ENCODE data around the gene RAB11FIP5. TPM values are rescaled to one million over a fixed set of nuclear protein-coding genes. Genes with fewer than 3 reads are reported as not detected.

The RAB11FIP5 gene
- total RNA-seq, 1 donor from 2014 or later, result 13.5 TPM

DNA sequence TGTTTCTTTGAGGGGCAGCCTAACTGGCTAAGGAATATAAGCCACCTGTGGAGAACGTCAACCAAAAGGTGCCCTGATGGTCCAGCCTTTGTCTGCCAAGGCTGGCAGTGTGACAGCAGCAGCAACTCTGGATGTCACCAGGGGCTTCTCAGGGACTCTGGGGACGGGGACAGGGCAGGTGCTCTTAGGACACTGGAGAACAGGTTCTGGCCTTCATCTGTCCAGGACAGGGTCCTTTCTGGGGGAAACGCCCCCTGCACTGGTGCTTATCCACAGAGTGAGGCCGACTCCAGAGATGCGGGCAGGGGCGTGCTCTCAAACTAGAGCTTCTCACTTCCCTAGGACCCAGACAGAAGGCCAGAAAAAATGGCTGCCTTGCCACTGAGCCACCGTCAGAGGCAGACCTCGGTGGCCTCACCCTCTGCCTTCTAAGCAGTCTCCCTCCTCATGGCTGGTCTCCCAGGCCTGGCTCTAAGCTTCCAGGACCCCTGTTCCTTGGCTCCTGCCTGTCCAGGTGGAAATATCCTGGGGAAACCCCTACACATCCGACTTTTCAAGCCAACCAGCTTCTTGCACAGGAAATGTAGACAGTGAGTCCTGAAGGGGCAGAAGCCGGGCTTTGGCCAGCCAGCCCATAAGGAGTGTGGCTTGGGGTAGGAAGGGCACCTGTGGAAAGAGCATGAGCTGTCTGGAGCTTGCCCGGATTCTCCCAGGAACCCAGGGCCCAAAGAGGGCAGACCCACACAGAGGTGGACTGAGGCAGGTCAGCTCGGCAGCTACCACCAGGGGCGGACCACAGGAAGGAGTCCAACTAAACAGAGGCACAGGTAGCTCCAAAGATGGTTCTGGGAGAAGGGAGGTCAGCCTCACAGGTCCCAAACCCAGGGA is 30.0 kb downstream of the RAB11FIP5 start:
- H3K9me3 Mint-ChIP-seq (ENCODE audit: unreplicated experiment), result no peaks in the 10 kb centered on the region
- H3K4me3 Mint-ChIP-seq (ENCODE audit: unreplicated experiment), result no peak overlapping the region
- no peak overlapping the region for H3K27ac Mint-ChIP-seq (ENCODE audit: unreplicated experiment)
- DNase-seq, result no peak
- TF ChIP-seq, protein P1, sequence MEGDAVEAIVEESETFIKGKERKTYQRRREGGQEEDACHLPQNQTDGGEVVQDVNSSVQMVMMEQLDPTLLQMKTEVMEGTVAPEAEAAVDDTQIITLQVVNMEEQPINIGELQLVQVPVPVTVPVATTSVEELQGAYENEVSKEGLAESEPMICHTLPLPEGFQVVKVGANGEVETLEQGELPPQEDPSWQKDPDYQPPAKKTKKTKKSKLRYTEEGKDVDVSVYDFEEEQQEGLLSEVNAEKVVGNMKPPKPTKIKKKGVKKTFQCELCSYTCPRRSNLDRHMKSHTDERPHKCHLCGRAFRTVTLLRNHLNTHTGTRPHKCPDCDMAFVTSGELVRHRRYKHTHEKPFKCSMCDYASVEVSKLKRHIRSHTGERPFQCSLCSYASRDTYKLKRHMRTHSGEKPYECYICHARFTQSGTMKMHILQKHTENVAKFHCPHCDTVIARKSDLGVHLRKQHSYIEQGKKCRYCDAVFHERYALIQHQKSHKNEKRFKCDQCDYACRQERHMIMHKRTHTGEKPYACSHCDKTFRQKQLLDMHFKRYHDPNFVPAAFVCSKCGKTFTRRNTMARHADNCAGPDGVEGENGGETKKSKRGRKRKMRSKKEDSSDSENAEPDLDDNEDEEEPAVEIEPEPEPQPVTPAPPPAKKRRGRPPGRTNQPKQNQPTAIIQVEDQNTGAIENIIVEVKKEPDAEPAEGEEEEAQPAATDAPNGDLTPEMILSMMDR (IDR thresholded peaks at IDR 0.05; ENCODE audit: partially characterized antibody, unreplicated experiment), result no peak
- H3K36me3 Mint-ChIP-seq (ENCODE audit: unreplicated experiment), result no peaks in the 10 kb centered on the region
- peaks cover 7% of the 10 kb centered on the region for H3K4me1 Mint-ChIP-seq (ENCODE audit: low read depth, unreplicated experiment)
- H3K27me3 Mint-ChIP-seq (ENCODE audit: unreplicated experiment), result peaks cover 8% of the 10 kb centered on the region

DNA sequence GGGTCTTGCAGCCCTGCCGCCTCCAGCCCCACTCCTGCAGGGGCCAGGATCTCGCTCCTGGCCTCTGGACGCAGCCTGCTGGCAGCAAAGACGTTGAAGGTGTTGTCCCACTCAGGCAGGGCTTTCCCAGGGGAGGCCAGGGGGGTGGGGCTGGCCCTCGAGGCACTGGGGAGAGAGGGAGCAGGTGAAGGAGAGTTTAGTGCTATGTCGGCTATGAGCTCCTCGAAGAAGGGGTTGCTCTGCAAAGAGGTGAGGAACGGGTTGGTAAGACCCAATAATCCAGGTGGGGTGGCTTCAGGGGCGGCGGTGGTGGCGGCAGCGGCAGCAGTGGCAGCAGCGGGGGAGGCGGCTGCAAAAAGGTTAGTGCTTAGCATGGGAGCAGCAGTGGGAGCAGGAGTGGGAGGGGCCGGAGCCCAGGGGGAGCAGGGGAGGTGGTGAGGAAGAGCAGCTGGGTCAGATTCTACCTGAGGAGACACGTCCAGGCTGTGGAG is 31.5 kb downstream of the RAB11FIP5 start:
- H3K9me3 Mint-ChIP-seq (ENCODE audit: unreplicated experiment), result peaks cover 3% of the 10 kb centered on the region
- DNase-seq, result no peak
- peaks cover 16% of the 10 kb centered on the region for H3K27me3 Mint-ChIP-seq (ENCODE audit: unreplicated experiment)
- no peak overlapping the region for H3K27ac Mint-ChIP-seq (ENCODE audit: unreplicated experiment)
- H3K4me3 Mint-ChIP-seq (ENCODE audit: unreplicated experiment), result no peak overlapping the region
- H3K4me1 Mint-ChIP-seq (ENCODE audit: low read depth, unreplicated experiment), result peaks cover 7% of the 10 kb centered on the region
- TF ChIP-seq, protein P1 (IDR thresholded peaks at IDR 0.05; ENCODE audit: partially characterized antibody, unreplicated experiment), result no peak
- H3K36me3 Mint-ChIP-seq (ENCODE audit: unreplicated experiment), result peaks cover 6% of the 10 kb centered on the region

DNA sequence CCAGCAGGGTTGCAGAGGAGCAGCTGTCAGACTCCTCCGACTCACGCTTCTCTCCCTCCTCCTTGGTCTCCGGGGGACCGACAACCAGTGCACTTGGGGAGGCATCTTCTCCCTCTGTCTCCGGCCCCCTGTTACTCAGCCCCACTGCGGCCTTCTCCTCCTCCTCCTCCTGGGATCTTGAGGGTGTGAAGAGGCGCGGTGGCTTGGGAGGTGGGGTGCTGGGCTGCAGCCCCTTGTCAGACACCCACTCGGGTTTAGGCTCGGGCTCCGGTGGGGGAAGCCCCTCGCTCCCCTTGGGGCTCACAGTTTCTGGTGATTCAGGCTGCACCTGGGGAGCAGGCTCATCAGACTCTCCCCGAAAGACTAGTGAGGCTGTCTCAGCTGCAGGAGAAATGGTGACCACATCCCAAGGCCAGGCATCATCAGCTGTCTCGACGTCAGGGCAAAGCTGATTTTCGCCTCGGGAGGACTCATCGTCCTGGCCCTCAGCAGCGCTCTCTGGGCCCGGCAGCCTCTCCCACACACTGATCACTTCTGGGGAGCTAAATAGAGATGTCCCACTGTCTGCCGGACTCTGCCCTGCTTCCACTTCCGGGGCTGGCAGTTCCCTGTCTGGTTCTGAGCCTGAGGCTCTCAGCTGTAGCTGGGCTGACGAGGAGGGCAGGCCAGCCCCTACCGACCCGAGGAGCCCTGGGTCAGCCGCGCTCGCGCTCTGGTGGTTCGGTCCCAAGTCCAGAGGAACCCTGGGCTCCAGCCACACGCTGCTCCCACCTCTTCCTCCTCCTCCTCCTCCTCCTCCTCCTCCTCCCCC is 32.2 kb downstream of the RAB11FIP5 start:
- Mint-ChIP-seq H3K27me3 (ENCODE audit: unreplicated experiment) (peaks cover 17% of the 10 kb centered on the region), H3K9me3 (ENCODE audit: unreplicated experiment) (peaks cover 3% of the 10 kb centered on the region), H3K4me3 (ENCODE audit: unreplicated experiment) (no peak overlapping the region), H3K4me1 (ENCODE audit: low read depth, unreplicated experiment) (peaks cover 4% of the 10 kb centered on the region), H3K36me3 (ENCODE audit: unreplicated experiment) (peaks cover 6% of the 10 kb centered on the region), H3K27ac (ENCODE audit: unreplicated experiment) (no peak overlapping the region)
- TF ChIP-seq, protein P1 (IDR thresholded peaks at IDR 0.05; ENCODE audit: partially characterized antibody, unreplicated experiment), result no peak
- DNase-seq, result no peak

DNA sequence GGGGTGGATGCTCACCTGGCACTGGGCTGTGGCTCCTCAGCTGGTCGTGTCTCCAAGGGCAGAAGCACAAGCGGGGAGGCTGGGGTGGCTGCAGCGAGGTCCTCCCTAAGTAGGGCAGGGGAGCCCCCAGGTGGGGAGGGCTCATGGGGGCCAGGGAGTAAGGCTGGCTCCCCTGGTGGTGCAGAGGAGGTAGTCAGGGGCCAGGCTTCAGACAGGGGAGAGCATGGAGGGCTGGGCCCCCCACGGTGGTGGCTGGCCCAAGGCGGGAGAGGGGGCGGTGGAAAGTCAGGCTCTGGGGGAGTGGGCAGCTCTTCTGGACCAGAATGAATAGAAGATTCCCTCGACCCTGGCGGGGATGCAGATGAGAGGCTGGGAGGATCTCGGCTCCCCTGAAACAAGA is 33.1 kb downstream of the RAB11FIP5 start:
- DNase-seq, result no peak
- Mint-ChIP-seq H3K4me3 (ENCODE audit: unreplicated experiment) (no peak overlapping the region), H3K27ac (ENCODE audit: unreplicated experiment) (no peak overlapping the region), H3K9me3 (ENCODE audit: unreplicated experiment) (peaks cover 3% of the 10 kb centered on the region), H3K4me1 (ENCODE audit: low read depth, unreplicated experiment) (peaks cover 3% of the 10 kb centered on the region), H3K36me3 (ENCODE audit: unreplicated experiment) (peaks cover 6% of the 10 kb centered on the region), H3K27me3 (ENCODE audit: unreplicated experiment) (peaks cover 18% of the 10 kb centered on the region)
- TF ChIP-seq, protein P1 (IDR thresholded peaks at IDR 0.05; ENCODE audit: partially characterized antibody, unreplicated experiment), result no peak
